ENCODE measurements around the gene LSM10.

LSM10 gene

DNA sequence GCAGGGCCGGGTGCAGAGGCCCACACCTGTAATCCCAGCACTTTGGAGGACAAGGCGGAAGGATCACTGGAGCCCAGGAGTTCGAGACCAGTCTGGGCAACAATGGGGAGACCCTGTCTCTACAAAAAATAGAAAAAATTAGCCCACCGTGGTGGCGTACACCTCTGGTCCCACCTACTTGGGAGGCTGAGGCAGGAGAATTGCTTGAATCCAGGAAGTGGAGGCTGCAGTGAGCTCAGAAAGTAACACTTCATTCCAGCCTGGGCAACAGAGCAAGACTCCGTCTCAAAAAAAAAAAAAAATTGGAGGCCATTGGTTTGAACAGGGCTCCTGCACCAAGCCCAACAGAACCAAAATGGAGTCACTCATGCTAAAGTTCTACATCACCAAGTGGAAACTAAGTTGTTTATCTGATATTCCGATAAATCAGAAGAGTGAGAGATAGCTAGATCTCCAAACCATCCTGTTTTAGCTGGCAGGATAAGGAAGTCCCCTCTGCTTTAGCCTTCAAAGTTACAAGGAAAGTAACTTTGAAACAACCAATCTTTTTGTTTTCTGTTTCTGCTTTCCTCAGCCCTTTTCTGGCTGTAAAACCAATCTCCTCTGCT lies 766 bp upstream of the LSM10 start:
- DNase-seq (ENCODE audit: insufficient read length, low spot score), result no peak
- TF ChIP-seq POLR2A (IDR thresholded peaks at IDR 0.05; ENCODE audit: low read depth, low read length), result no peak
- no peak for FAIRE-seq

DNA sequence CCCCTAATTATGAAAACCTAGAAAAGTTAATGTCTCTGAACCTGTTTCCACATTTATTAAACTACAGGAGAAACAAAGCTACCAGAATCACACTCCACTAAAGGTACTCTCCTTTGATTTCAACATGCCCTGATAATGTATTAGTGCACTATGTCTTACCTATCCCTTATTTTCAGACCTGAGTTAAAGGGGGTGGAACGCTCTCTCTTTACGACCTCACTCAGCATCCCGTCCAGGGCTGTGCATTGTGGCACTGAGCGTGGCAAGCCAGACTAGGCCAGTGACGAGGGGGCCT lies 678 bp downstream of the LSM10 start:
- TF ChIP-seq POLR2A (IDR thresholded peaks at IDR 0.05; ENCODE audit: low read depth, low read length), result no peak
- FAIRE-seq (no peak), DNase-seq (ENCODE audit: insufficient read length, low spot score) (no peak)

DNA sequence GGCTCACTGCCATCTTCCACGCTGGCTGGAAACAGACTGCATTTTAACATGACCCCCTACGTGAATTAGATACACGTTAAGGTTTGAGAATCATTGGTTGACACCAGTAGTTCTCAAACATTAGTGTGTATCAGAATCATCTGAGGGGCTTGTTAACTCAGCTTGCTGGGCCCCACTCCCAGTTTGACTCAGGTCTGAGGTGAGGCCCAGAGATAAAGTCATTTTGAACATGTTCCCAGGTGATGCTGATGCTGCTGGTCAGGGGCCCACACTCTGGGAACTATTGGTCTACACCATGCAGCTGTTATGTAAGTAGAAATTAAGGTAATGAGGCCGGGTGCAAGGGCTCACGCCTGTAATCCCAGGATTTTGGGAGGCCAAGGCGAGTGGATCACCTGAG lies 1.3 kb downstream of the LSM10 start:
- no peak for TF ChIP-seq POLR2A (IDR thresholded peaks at IDR 0.05; ENCODE audit: low read depth, low read length)
- DNase-seq (ENCODE audit: insufficient read length, low spot score) (no peak), FAIRE-seq (no peak)

DNA sequence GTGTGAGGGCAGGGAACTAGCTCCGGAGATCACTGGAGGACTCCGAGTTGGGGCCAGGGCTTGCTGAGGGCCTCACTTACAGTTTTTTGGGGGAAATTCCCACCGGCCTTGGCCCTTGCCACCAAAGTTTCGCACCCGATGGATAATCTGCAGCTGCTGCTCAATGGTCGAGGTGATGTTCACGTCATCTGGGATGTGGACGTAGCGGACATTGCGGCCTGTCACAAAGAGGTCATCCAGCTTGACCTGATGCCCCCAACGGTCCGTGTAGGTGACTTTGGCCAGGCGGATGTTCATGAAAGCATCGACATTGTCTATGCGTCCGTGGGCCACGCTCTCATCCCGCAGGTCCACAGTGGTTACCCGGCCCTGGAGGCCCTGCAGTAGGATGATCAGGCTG lies 4.0 kb downstream of the LSM10 start:
- FAIRE-seq (no peak), DNase-seq (ENCODE audit: insufficient read length, low spot score) (no peak)
- no peak for TF ChIP-seq POLR2A (IDR thresholded peaks at IDR 0.05; ENCODE audit: low read depth, low read length)

DNA sequence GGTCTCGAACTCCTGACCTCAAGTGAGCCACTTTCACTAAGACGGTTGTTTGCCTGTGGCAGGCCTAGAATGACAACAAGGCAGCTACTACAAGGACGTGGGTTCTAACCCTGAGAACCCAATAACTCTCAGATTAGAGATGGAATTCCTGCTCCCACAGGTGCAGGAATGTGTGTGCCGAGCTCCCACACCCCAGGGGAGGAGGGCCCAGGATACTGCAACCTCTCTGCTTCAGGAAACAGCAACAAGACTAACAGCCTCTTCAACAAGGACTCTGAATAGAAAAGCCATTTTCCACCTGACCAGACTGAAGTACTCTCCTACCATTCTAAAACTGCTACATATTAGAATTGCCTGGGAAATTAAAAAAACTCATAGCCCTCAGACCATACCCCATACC lies 4.9 kb downstream of the LSM10 start:
- no peak for TF ChIP-seq POLR2A (IDR thresholded peaks at IDR 0.05; ENCODE audit: low read depth, low read length)
- FAIRE-seq (no peak), DNase-seq (ENCODE audit: insufficient read length, low spot score) (no peak)

DNA sequence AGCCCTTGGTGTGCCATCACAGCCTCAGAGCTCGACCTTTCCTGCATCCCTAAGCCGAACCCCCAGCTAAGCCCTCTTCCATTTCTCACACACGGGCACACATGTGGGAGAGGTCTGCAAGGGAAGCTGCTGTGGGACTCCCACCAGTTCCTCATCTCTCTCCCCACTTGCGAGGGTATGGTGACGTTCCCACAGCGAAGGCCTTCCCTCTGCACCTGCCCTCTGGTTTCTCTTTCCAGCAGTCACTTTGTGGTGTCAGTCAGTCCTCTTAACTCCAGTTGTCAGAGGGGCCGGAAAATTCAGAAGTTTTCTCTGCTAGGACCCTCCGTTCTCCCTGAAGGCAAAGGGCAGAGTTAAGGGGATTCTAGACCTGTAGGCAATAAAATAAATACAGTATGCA lies 6.4 kb downstream of the LSM10 start:
- TF ChIP-seq POLR2A (IDR thresholded peaks at IDR 0.05; ENCODE audit: low read depth, low read length), result no peak
- DNase-seq (ENCODE audit: insufficient read length, low spot score) (no peak), FAIRE-seq (no peak)

DNA sequence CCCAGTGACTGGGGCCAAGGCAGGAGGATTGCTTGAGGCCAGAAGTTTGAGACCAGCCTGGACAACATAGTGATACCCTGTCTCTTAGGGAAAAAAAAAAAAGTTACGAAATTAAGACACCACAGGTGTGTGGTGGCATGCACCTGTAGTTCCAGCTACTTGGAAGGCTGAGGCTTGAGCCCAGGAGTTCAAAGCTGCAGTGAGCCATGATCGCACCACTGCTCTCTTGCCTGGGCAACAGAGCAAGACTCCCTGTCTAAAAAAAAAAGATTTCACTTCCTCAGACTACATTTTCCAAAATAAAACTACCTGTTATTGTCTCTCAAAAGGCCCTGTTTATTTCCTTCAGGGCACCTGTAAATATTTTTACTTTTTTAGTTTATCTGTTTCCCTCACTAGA lies 7.3 kb downstream of the LSM10 start:
- no peak for TF ChIP-seq POLR2A (IDR thresholded peaks at IDR 0.05; ENCODE audit: low read depth, low read length)
- DNase-seq (ENCODE audit: insufficient read length, low spot score) (no peak), FAIRE-seq (no peak)

DNA sequence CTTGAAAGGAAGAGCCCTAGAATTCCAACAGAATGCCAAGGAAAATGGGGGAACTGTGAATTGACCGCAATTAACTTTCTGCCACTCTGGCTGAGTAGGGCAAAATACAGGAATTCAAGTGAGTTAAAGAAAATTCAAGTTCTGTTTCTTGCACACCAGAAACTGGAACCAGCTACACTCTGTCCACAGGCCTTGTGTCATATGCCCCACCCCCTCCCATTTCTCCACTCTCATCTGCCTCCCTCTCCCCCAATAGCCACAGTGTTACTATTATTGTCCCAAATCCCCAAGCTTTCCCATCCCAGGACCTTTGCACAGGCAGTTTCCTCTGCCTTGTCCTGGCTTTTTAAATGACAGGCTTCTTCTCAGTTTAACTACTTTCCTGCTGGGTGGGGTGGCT lies 7.7 kb downstream of the LSM10 start:
- no peak for DNase-seq (ENCODE audit: insufficient read length, low spot score)
- TF ChIP-seq POLR2A (IDR thresholded peaks at IDR 0.05; ENCODE audit: low read depth, low read length), result no peak
- FAIRE-seq, result no peak

DNA sequence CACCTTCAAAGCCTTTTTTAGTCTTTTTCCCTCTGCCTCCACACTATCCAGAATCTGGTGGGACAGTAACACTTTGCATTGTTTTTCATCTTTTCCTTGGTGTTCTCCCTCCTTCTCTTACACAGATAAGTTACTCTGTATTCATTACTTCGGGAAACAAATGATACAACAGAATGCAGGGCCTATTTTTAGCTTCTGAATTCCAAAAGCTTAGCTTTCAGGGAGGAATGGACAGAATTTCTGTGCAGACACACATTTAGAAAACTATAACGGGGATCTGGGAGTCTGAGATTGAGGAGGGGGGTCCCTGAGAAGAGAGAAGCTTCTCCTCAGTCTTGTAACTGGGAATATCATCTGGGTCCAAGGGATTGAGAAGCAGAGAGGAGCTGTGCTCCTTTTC lies 8.4 kb downstream of the LSM10 start:
- FAIRE-seq (no peak), DNase-seq (ENCODE audit: insufficient read length, low spot score) (no peak)
- TF ChIP-seq POLR2A (IDR thresholded peaks at IDR 0.05; ENCODE audit: low read depth, low read length), result no peak

DNA sequence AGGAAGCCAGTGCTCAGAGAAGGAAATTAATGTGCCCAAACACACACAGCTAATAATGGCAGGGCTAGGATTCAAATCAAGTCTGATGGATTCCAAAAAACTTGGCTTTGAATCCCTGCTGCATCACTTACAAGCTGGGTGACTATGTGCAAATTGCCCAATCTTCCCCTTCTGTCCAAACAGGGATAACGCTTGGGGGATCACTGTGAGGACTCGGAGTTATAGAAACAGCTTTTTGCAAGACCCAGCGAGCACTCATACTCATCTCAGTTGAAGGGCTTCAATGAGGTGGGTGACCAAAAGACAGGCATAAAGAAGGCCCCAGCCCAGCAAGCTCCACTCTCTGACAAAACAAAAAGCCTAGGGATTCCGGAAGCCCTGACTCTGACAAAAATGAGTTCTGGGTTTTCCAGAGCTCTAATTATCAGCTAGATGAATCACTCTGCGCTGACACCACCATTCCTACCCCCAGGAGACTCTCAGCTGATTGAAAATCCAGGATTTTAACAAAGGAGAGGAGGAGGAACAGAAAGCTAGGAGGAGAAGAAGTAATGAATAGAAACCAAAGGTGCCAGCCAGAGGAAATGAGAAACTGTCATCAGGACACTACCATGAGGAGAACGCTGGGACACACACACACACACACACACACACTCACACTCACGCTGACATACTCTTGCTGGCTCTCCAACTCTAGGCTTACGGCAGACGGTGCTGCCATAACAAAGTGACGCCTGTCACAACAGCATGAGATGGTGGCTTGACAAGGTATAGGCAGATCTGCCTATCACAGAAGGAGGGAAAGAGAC lies 10.4 kb downstream of the LSM10 start:
- DNase-seq (ENCODE audit: insufficient read length, low spot score) (peak; percentile 49), FAIRE-seq (no peak)
- no peak for TF ChIP-seq POLR2A (IDR thresholded peaks at IDR 0.05; ENCODE audit: low read depth, low read length)

DNA sequence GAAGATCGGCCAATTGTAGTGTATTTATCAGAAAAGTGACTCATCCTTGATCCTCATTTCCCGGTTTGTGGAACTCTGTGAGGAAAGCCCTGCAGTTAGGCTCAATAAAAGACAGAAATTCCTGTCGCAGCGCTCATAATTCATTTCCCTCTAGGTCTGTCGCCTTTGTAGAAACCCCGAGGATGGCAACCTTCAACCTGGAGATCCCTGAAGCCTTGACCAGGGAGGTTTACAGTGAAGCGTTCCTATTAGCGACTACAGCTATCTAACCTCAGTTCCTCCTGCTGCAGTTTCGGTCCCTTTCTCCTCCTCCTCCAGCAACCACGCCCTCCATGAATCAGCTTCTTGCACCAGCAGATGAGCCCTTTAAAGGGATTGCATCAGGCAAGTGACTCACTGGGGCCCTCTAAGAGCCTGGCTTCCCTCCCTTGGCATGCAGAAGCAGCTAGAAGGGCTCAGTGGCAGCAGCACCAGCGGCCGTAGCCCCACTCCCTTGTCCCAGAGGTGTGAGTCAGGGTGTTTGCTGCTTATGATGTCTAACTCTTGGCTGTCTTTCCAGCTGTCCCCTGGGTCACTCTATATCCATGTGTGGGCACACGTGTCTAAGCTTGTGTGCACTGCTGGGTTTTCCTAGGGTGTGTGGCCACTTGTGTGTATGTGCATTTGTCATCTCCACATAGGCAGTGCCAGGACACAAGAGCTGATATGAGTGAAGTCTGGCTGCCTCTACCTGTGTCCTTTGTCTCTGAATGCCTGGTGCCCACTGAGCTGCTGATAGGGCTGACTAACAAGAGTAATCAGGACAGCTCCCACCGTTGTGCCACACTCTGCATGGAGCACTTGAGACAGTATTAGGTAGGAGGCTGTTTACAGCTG lies 11.2 kb downstream of the LSM10 start:
- peak; percentile 60 for FAIRE-seq
- TF ChIP-seq POLR2A (IDR thresholded peaks at IDR 0.05; ENCODE audit: low read depth, low read length), result peak; percentile 74; the same call in 1 of the 2 replicates
- peak; percentile 87 for DNase-seq (ENCODE audit: insufficient read length, low spot score)

DNA sequence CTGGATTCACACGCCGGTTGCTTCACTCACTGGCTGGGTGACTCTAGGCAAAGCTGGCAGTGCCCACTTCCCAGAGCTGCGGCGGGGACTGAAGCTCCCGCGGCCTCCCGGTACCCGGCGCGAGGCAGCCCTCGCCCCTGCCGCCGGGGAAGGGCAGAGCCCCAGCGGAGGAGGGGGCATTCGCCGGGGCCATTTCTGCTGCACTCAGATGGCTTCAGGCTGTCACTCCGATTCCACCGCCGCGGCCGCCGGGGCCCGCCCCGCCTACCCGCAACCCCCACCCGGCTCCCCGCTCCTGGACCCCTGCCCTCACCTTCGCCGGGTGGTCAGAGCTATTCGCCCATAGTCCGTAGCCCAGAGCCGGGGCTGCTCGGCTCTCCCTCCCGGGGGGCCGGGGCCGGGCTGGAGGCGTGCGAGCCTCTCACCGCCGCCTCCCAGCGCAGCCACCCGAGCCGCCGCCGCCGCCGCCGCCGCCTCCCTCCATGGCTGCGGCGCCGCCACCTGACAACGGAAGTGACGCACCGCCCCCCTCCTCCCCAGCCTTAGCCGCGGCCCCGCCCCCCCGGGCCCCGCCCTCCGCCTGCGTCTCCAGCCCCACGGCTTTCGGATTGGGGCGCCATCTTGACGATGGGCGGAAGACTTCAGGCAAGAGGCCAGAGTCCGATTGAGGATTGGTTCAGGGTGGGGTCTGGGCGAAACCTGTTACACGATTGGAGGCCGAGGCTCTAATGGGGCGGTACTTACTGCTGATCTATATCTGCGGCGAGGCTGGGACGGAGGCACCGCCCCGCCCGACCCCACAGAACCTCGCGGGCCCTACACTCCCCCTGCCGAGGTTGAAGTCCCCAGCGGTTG lies 12.1 kb downstream of the LSM10 start, which contains the start of gene STK40:
Gene STK40, minus strand, starts transcription at position 515 of the 855 bp plus-strand sequence. CDS start 24,592 bp downstream, outside the sequence.
- peak; percentile 77 for DNase-seq (ENCODE audit: insufficient read length, low spot score)
- FAIRE-seq, result no peak
- no peak; the same call in 1 of the 2 replicates for TF ChIP-seq POLR2A (IDR thresholded peaks at IDR 0.05; ENCODE audit: low read depth, low read length)
